T-helper 1 cell treated with Interleukin-12 subunit alpha and Interleukin-12 subunit beta and Interleukin-4 antibody, amounts not matched to agents 30 ng/mL and 1 ng/mL, for 36 hours (primary cell): Measurements from ENCODE around the gene SCYL2. TPM values are rescaled to one million over a fixed set of nuclear protein-coding genes. Genes with fewer than 3 reads are reported as not detected.
"Not testable (repeated sequence)": the region's sequence is repeated elsewhere in the genome, so short reads cannot be mapped to it uniquely, and the experiment has no call there.

Experiments
- intact Hi-C: fragments of 100-400 bp; cut with micrococcal nuclease; formaldehyde crosslinking; loops from one replicate; pipeline ENCODE4 v1.15.1; 2024
- total RNA-seq: library from RNA; stranded (reverse); gene quantifications from 2 replicates; pipeline ENCODE4 v1.2.3, GENCODE V29; 2022

Gene SCYL2
- total RNA-seq, 1 donor from 2014 or later = 39.0 TPM

DNA sequence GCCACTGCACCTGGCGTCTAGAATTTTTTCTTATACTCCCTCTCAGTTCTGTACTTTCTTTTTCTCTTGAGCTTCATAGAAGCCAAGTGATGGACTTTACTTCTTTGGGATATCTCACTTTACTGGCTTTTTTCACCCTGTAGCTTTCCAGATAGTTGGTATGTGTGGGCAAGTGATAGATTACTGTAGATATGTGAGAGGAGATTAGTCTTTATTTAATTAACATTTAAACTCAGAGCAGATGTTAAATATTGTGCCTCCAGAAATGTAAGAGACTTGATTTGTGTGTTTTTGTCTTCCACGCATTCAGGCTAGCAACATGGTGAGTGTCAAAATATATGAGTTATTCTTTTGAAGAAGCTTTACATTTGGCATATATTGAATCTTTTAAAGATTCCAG, 50.4 kb downstream of the SCYL2 start:
- intact Hi-C loops = no loop called here

DNA sequence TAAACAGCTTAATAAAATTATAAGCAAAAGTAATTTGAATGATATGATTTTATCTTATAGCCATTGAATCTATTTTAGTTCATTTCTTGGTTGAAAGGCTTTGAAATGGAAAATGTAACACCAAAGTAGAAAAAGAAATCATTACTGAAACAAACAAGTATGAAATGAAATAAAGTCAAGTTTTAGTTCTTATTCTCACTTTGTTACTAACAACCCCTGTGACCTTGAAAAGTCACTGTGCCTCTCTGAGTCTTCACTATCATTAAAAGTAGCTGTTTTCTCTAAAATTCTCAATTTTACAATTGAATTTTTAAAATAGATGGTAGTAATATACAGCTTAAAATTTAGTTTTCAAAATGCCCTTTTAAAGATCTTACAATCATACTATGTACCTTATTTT, 57.5 kb downstream of the SCYL2 start:
- intact Hi-C loops = no loop called here

DNA sequence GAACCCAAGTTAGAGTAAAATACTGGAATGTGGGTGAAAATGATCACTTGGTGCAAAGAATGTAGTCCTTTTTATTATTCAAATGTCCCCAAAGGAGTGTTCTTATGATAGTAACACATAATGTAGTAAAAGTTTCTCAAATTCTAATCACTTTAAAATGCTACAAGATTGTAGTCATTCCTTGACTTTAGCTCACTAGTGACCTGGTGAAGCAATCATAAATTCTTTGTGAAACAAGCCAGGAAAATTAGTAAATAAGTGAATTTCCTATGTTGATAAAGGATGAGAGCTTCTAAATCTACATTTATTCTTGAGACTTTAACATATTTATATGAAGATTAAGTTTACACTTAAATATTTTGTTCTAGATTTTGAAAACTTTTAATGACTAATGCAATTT, 59.2 kb downstream of the SCYL2 start:
- intact Hi-C loops = no loop called here

DNA sequence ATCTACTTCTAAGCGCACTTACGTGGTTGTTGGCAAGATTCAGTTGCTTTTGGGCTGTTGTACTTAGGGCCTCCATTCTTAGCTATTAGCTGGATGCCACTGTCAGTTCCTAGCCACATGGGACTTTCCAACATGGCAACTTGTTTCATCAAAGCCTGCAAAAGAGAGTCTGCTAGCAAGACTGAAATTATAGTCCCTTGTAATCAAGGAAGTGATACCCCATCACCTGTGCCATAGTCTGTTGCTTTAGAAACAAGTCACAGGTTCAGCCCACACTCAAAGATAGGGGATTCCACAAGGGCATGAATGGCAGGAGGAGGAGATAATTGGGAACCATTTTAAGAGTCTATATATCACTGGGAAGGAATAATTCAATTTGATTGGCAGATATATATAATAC, 62.8 kb downstream of the SCYL2 start:
- intact Hi-C loops = loop anchor here (5.0 kb wide), 1 partner anchor 187 kb away; the partner anchor contains the start of gene BLTP3B

DNA sequence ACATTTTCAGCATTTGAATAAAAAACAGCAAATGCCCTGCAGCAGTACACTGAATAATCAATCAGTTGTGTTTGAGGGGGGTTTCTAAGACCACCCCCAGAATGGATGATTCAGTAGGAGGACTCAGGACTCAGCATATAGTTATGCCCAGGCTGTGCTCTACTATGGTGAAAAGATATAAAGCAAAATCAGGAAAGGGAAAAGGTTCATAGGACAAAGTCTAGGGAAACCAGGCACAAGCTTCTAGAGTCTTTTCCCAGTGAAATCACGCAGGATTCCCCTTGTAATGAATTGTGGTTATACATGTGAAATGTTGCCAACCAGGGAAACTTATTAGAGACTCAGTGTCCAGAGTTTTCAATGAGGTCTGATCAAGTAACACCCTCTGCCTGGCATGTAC, 64.9 kb downstream of the SCYL2 start:
- intact Hi-C loops = loop anchor here (5.0 kb wide), 1 partner anchor 190 kb away; the partner anchor contains the start of gene BLTP3B

DNA sequence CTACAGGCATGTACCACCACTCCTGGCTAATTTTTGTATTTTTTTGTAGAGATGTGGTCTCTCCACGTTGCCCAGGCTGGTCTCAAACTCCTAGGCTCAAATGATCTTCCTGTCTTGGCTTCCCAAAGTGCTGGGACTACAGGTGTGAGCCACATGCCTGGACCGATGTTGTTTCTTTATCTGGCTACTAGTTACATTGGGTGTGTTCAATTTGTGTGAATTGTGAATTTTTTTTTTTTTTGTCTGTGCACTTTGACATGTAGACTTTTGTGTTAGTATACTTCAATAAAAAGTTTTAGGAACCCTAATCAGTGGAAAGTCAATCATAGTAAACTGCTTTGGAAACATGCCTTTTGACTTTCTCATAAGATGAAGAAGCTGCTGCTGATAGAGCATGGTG, 65.9 kb downstream of the SCYL2 start:
- intact Hi-C loops = loop anchor here (5.0 kb wide), 1 partner anchor 191 kb away; the partner anchor contains the start of gene BLTP3B

DNA sequence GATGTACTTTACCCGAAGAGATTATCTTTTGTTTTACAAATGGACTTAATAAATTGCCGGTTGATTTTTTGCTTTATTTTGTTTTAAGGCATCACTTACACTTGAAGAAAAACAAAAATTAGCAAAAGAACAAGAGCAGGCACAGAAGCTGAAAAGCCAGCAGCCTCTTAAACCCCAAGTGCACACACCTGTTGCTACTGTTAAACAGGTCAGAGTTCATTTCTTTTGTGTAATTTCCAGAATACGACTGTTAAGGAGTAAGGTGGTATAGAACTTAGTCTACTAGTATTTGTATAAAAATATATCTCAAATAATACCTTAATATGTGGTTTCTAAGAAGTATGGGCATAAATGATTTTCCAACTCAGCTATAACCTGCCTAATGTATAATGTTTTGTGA, 70.3 kb downstream of the SCYL2 start:
- intact Hi-C loops = no loop called here

DNA sequence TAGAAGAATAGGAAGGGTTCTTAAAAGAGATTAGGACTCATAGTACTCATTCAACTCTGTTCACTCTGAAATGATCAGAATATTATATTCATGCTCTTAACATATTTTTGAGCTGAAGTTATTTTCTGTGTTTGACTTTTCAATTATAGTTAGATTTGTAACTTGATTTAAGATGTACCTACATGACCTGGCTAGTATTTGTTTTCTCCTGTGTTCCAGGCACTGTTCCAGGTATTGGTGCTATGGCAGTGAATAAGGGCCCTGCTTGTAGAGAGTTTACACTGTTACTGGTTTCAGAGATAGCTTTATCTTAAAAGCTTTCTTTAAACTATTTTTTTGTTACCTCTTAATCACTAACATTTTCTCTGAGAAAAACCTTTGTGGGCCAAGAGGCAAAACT, 70.8 kb downstream of the SCYL2 start:
- intact Hi-C loops = no loop called here

DNA sequence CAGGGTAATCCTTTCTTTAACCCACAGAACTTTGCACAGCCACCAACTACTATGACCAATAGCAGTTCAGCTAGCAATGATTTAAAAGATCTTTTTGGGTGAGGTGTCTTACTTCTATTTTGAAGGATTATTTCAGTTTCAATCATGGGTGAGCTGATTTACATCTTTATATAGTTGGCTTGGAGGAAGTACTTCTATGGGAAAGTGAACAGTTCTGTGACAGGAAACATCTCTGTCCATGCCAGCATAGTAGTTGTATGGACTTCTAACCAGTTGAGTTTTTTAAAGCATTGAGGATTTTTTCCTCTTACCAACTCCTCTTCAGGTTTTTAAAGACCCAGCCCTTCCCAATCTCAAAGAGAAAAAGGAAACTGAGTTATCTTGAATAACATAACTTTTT, 72.1 kb downstream of the SCYL2 start:
- intact Hi-C loops = no loop called here

DNA sequence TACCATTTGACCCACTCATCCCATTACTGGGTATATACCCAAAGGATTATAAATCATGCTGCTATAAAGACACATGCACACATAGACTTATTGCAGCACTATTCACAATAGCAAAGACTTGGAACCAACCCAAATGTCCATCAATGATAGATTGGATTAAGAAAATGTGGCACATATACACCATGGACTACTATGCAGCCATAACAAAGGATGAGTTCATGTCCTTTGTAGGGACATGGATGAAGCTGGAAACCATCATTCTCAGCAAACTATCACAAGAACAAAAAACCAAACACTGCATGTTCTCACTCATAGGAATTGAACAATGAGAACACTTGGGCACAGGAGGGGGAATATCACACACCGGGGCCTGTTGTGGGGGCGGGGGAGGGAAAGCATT, 75.9 kb downstream of the SCYL2 start:
- intact Hi-C loops = not testable (repeated sequence)

DNA sequence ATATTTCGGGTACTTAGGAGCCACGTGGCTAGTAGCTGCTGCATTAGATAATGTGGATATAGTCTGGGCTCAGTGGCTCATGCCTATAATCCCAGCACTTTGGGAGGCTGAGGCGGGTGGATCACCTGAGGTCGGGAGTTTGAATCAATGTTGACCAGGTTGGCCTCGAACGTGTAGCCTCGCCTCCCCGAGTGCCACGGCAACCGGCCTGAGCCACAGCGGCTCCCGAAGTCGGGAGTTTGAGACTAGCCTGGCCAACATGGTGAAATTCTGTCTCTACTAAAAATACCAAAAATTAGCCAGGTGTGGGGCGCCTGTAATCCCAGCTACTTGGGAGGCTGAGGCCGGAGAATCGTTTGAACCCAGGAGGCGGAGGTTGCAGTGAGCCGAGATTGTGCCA, 77.4 kb downstream of the SCYL2 start:
- intact Hi-C loops = not testable (repeated sequence)

DNA sequence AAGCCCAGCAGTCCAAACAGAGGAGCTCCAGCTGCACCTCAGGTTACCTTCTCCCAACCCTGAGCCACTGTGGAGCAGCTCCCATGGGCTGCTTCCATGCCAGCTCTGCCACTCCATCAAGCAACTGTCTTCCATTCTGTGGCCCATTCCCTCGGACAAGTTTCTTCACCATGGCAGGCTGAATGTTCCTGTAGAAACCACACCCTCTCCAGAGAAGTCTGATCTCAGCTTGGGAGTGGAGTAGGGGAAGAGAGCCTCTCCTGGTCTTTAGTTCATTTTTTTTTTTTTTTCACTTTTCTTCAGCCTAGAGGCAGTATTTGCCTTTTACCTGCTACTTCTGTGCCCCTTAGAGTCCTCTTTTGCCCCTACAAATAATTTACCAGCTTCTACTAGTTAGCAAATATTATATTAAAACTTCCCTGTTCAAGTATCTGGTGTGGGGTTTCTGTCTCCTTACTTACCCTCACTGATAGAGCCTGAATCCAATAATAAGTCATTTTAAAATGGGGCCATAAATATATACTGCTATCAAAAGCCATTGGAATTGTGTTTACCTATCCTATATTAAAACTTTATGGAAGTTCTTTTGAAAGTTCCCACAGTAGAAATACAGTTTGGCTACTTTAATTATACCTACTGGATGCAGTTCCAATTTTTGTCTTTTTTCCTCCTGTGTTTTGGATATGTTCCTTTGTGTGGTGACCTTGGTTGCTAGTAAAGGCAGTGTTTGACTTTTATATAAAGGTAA, 78.2 kb downstream of the SCYL2 start:
- intact Hi-C loops = no loop called here

DNA sequence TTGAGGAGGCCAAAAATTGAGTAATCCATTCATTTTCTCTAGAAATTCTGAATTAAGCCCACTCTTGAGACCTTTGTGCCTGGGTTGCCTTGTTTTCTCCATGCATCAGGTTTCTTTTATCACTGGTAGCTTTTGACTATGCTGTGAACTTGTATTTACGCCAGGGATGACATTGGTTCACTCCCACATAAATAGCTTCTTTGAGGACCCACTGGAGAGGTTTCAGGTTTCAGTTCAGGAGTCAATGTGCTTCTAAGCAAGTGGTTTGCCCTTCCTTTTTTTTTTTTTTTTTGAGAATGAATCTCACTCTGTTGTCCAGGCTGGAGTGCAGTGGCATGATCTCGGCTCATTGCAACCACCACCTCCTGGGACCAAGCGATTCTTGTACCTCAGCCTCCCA, 79.7 kb downstream of the SCYL2 start:
- intact Hi-C loops = no loop called here

DNA sequence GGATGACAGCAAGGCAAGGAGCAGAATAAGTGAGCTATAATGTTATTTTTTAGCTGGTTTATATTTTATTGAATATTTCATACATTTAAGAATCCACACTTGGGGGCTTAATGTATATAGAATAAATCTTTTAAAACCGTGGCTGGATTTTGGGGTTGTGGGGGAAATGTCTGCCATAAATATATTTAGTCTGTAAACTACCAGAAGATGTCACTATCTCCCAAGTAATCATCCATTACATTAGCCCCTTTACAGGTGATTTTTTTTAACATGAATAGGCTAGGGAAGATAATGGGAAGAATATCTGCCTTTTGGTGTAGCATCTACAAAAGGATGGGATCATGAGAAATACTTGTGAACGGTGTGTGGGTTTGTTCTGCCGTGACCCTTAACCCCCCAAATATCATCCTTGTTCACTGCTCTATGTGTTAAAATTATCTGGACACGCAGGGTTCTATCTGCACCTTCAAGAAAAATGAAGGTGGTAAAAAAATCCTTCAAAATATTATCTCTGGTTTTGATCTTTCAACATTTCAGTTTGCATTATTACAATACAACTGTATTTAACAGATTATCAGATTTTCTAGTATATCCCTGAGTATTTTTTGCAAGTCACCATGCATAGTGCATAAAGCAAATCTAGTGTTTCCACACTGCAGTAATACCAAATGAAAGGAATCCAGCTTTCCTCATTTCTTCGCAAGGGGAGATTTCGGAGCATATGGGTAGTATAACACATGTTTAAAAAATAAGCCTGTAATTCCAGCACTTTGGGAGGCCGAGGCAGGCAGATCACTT, 81.9 kb downstream of the SCYL2 start:
- intact Hi-C loops = no loop called here

DNA sequence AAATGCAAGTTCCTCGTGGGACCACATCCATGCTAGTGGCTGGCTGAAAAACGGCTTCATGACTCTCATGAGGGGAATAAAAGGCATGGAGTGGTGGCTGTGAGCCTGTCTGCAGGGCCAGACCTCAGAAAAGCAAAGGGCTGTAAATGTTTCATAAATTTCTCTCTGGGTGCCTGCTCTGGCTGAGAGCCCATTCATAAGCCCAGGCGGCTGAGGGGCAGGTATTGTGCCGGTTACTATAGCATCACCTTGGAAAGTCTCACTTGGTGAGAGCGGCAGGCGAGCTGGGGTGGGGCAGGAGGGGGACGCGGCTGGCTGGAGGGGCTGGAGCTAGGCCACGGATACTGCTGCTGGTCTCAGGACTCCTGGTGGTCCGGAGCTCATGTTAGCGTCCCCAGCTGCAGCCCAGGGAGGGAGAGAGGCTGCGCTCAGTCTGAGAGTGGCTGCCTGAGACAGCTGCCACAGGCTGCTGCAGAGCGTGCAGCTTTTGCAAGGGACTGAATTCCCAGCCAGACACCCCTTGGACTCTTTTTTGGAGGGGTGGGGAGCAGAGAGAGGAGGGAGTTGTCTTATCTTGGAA, 89.8 kb downstream of the SCYL2 start, which contains the start of gene SLC17A8:
Gene SLC17A8, plus strand, starts transcription at position 431 of the 580 bp plus-strand sequence. CDS start 318 bp downstream, outside the sequence.
- intact Hi-C loops = no loop called here

DNA sequence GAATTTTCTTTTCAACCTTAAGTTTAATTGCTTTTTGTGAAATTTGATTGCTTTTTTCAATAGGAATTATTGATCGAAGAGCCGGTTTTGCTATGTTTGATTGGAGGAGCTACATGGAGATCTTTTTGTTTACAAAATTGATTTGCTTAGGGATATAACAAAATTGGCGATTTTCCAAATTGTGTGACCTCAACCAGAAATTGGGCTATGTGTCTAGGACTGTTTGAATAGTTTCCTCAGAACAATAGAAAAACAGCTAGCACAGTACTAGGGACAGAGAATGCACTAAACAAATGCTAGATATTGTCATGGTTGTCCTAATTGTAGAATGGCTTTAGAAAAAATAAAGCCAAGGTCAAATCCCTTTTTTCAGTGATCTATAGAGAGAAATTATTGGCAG, 92.3 kb downstream of the SCYL2 start:
- intact Hi-C loops = no loop called here

DNA sequence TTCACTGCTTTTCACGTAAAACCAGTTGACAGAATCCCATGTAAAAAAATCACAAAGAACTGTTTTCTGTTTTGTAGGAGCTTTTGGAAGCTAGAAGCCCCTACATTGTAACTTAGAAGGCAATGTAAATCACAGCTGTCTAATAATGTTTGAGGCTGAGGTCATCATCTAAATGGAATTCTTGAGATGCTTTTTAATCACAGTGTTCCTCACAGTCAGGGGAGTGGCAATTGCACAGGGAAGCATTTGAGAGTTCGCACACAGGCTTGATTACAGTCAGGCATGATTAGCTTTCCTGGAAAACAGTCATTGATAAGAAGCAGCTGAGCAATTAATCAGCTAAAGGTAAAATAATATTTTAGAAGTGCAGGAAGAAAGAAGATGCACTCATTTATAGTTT, 92.8 kb downstream of the SCYL2 start:
- intact Hi-C loops = no loop called here

DNA sequence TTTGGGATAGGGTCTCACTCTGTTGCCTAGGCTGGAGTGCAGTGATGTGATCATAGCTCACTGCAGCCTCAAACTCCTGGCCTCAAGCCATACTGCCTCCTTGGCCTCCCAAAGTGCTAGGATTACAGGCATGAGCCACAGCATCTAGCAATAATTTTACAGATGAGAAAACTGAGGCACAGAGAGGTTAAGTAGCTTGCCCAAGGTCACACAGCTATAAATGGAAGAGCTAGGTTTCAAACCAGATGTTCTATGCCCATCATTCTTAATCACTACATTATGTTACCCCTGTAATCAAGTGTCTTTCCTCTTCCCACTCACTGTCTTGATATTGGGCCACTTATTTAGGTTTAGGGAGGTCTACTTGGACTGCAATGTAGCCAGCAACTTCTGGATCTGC, 93.5 kb downstream of the SCYL2 start:
- intact Hi-C loops = no loop called here

DNA sequence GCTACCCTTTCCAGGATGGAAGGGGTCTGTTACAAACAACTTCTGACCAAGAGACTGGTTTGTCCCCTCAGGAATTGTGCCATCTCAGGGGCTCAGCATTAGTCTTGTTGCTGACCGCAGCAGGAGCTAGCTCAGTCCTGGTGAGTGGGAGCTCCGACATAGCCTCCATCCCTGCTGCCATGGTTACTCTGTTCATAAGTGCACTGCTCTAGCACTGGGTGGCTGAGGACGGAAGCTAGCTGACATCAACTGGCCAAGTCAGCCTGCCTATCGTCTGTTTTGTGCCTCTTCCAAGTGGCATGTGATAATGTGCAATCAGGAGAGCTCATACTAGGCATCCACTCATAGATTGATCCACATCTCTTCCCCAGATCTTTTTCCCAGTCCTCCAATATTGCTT, 97.3 kb downstream of the SCYL2 start:
- intact Hi-C loops = no loop called here

DNA sequence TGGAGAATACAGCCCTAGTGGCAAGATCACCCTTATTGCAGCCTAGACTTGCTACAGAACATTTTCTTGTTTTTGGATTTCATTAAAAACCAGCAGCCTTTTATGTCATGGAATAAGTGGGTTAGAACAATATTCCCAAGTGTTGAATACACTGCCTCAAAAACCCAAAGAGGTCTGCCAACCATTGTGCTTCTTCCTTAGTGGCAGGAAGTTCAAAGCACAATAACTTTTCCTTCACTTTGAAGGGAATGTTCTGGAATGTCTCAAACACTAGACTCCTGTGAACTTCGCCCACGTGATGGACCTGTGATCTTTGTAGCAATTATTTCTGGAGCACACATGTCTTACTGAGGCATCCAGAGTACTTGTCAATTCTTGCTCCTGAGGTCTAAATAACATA, 98.4 kb downstream of the SCYL2 start:
- intact Hi-C loops = no loop called here

DNA sequence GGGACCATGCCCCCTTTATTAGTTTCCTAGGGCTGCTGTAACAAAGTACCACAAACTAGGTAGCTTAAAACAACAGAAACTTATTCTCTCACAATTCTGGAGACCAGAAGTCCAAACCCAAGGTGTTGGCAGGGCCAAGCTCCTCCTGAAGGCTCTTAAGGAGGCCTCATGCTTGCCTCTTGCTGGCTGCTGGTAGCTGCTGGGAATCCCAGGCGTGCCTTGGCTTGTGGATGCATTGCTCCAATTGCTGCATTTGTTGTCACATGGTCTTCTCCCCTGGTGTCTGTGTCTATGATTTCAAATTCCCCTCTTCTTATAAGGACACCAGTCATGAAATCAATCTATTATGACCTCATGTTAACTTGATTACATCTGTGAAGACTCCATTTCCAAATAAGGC, 101.1 kb downstream of the SCYL2 start:
- intact Hi-C loops = no loop called here

DNA sequence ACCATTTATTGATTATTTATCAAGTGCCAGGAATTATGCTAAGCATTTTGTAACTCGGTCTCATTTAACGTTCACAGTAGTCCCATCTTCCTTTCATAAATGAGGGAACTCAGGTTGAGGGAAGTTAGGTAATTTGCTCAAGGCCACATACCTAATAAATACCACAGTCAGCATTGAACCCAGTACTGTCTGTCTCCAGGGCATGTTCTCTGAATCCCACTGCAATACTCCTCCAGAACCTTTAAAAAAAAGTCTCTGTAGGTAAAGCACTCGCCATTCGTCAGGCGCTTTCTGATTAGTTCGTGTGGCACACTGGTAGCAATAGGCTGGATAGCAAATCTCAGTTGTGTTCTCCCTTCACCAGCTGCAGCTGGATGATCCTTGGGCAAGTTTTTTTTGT, 104.2 kb downstream of the SCYL2 start:
- intact Hi-C loops = no loop called here
